ENCODE data around the gene SRSF10.

Gene SRSF10

DNA sequence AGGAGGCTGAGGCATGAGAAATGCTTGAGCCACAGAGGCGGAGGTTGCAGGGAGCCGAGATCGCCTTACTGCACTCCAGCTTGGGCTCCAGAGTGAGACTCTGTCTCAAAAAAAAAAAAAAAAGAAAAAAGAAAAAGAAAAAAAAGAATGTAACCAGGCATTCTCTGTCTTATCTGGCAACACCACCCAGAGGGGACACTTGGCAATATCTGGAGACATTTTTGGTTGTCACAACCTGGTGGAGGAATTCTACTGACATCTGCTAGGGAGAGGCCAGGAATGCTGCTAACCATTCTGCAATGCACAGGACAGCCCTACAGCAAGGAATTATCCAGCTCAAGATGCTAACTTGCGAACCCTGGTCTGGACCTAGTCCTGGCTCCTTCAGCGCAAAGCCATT is 64.7 kb downstream of the SRSF10 start:
- Mint-ChIP-seq H3K4me3 (no peak overlapping the region), H3K27ac (no peak overlapping the region), H3K36me3 (ENCODE audit: low read depth) (no peaks in the 10 kb centered on the region), H3K27me3 (no peaks in the 10 kb centered on the region), H3K9me3 (no peaks in the 10 kb centered on the region), H3K4me1 (ENCODE audit: low read depth) (peaks cover 32% of the 10 kb centered on the region)
- DNase-seq, result no peak

DNA sequence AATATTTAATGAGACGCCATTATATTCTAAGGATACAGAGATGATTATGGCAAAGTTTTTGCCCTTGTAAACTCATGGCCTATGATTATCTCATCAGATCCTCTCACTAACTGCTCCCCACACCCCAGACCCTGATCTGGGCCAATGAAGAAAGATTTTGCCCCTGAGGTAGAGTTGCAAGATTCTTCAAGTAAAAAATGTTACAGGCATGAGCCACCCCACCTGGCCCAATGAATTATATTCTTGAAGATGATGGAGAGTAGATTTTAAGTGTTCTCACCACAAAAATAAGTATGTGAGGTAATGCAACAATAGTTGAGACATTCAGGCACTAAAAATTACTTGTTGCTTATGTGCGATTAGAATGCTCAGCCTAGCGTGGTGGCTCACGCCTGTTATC is 65.2 kb downstream of the SRSF10 start:
- no peaks in the 10 kb centered on the region for H3K27me3 Mint-ChIP-seq
- DNase-seq, result no peak
- no peaks in the 10 kb centered on the region for H3K9me3 Mint-ChIP-seq
- H3K4me1 Mint-ChIP-seq (ENCODE audit: low read depth), result peaks cover 35% of the 10 kb centered on the region
- H3K27ac Mint-ChIP-seq, result no peak overlapping the region
- no peaks in the 10 kb centered on the region for H3K36me3 Mint-ChIP-seq (ENCODE audit: low read depth)
- H3K4me3 Mint-ChIP-seq, result no peak overlapping the region

Measured in activated T-cell treated with anti-CD3 and anti-CD28 coated beads, Interleukin-2, amount 50 U/mL, for 24 hours (primary cell).